ENCODE results near the gene ZBTB16. TPM values are rescaled to one million over a fixed set of nuclear protein-coding genes. Genes with fewer than 3 reads are reported as not detected.

ZBTB16 gene
- total and polyA plus RNA-seq, 2 donors (not counting 3 experiments of a cell fraction or from before 2014, with no cell fraction given), result 9.8 to 20.3 TPM

- no peak overlapping the region for H3K27ac ChIP-seq (ENCODE audit: insufficient read depth, low read depth, low read length)
- no peak for FAIRE-seq
- no peaks in the 10 kb centered on the region for H3K79me2 ChIP-seq (ENCODE audit: control insufficient read depth, insufficient read depth, low read length)
- no peaks in the 10 kb centered on the region for H4K20me1 ChIP-seq (replicated peaks; ENCODE audit: control insufficient read depth, extremely low read depth, insufficient read depth, low read length)
- intact Hi-C loops (cut with micrococcal nuclease) (no loop called here), dilution Hi-C loops (cut with MboI; ENCODE audit: extremely low pct_ligation_motif_present, low sequenced_read_pairs) (loop anchor here (25.0 kb wide), 1 partner anchor 231 kb away; no protein-coding TSS in a partner anchor)
- no peaks in the 10 kb centered on the region for H3K9me1 ChIP-seq (replicated peaks; ENCODE audit: control insufficient read depth, extremely low read depth, insufficient read depth, low read length)
- CTCF ChIA-PET, result interaction anchor here (9.2 kb wide), 1 partner anchor 229 kb away, joined by 244 read pairs; no protein-coding TSS in a partner anchor
- peaks cover 2% of the 10 kb centered on the region for H3K4me1 ChIP-seq (ENCODE audit: control insufficient read depth, extremely low read depth, insufficient read depth, low read length)
- POLR2A ChIA-PET, result no interaction called here
- H3K9me3 ChIP-seq (replicated peaks; ENCODE audit: control insufficient read depth, insufficient read depth, low read length), result no peaks in the 10 kb centered on the region
- no peak for DNase-seq (ENCODE audit: low read depth, low spot score)
- peaks cover 11 to 15% of the 10 kb centered on the region in 2 experiments for H3K27me3 ChIP-seq (ENCODE audit: control insufficient read depth in 2 of 2, insufficient read depth in 2 of 2, low read length in 2 of 2)
- no peaks in the 10 kb centered on the region for H3K36me3 ChIP-seq (ENCODE audit: control insufficient read depth in 2 of 2, extremely low read depth in 1 of 2, insufficient read depth in 2 of 2, low read length in 2 of 2)
- H3K4me2 ChIP-seq (ENCODE audit: insufficient read depth, low read length), result no peak overlapping the region
- H2AFZ ChIP-seq (ENCODE audit: low read depth, low read length), result no peak overlapping the region
- H3K9ac ChIP-seq (replicated peaks; ENCODE audit: extremely low read depth, insufficient read depth, low read length), result no peak overlapping the region
- H3K4me3 ChIP-seq (replicated peaks in 1 of 3; ENCODE audit: insufficient read depth in 1 of 3, low read depth in 1 of 3, low read length in 3 of 3), result no peak overlapping the region
- no TSS peak for BruUV-seq (replicated peaks)
- TF ChIP-seq MYC (IDR thresholded peaks at IDR 0.05; ENCODE audit: low read depth, low read length), result no peak
Observed at GRCh38 chr11:114031246-114031966, 28.1 kb upstream of the ZBTB16 start.

- Histone ChIP-seq H3K9me1 (replicated peaks; ENCODE audit: control insufficient read depth, extremely low read depth, insufficient read depth, low read length) (no peaks in the 10 kb centered on the region), H2AFZ (ENCODE audit: low read depth, low read length) (no peak overlapping the region), H3K4me3 (replicated peaks in 1 of 3; ENCODE audit: insufficient read depth in 1 of 3, low read depth in 1 of 3, low read length in 3 of 3) (no peak overlapping the region), H3K9ac (replicated peaks; ENCODE audit: extremely low read depth, insufficient read depth, low read length) (no peak overlapping the region), H3K4me2 (ENCODE audit: insufficient read depth, low read length) (no peak overlapping the region), H3K4me1 (ENCODE audit: control insufficient read depth, extremely low read depth, insufficient read depth, low read length) (peaks cover 8% of the 10 kb centered on the region), H3K79me2 (ENCODE audit: control insufficient read depth, insufficient read depth, low read length) (no peaks in the 10 kb centered on the region), H3K36me3 (ENCODE audit: control insufficient read depth in 2 of 2, extremely low read depth in 1 of 2, insufficient read depth in 2 of 2, low read length in 2 of 2) (no peaks in the 10 kb centered on the region), H3K9me3 (replicated peaks; ENCODE audit: control insufficient read depth, insufficient read depth, low read length) (no peaks in the 10 kb centered on the region), H4K20me1 (replicated peaks; ENCODE audit: control insufficient read depth, extremely low read depth, insufficient read depth, low read length) (no peaks in the 10 kb centered on the region), H3K27ac (ENCODE audit: insufficient read depth, low read depth, low read length) (no peak overlapping the region), H3K27me3 (ENCODE audit: control insufficient read depth in 2 of 2, insufficient read depth in 2 of 2, low read length in 2 of 2) (peaks cover 11 to 15% of the 10 kb centered on the region in 2 experiments)
- TF ChIP-seq CTCF (IDR thresholded peaks at IDR 0.05; ENCODE audit: extremely low read depth in 1 of 2, insufficient read depth in 1 of 2, low read depth in 1 of 2, low read length in 2 of 2) (no peak), POLR2AphosphoS5 (IDR thresholded peaks at IDR 0.05; ENCODE audit: insufficient read depth, low read depth, low read length) (no peak), MAX (IDR thresholded peaks at IDR 0.05; ENCODE audit: insufficient read depth, insufficient read length) (no peak), GATA2 (IDR thresholded peaks at IDR 0.05; ENCODE audit: insufficient read depth, insufficient read length, low read depth, low read length) (no peak), EZH2 (IDR thresholded peaks at IDR 0.05; ENCODE audit: borderline replicate concordance, low read depth, low read length, severe bottlenecking) (no peak), FOS (IDR thresholded peaks at IDR 0.05; ENCODE audit: borderline replicate concordance, insufficient read depth, low read length) (no peak), POLR2A (IDR thresholded peaks at IDR 0.05; ENCODE audit: low read depth, low read length) (no peak)
- dilution Hi-C loops (cut with MboI; ENCODE audit: extremely low pct_ligation_motif_present, low sequenced_read_pairs) (loop anchor here (25.0 kb wide), 1 partner anchor 230 kb away; no protein-coding TSS in a partner anchor), intact Hi-C loops (cut with micrococcal nuclease) (no loop called here)
- no TSS peak for BruUV-seq (replicated peaks)
- FAIRE-seq (no peak), DNase-seq (ENCODE audit: low read depth, low spot score) (no peak)
- CTCF ChIA-PET, result no interaction called here
- POLR2A ChIA-PET, result no interaction called here
Observed at GRCh38 chr11:114031967-114032320, 27.6 kb upstream of the ZBTB16 start.

All from endothelial cell of umbilical vein (primary cell).